Measurements from ENCODE around the gene ZNRF3.
"Not testable (repeated sequence)": the region's sequence is repeated elsewhere in the genome, so short reads cannot be mapped to it uniquely, and the experiment has no call there.

The ZNRF3 gene

GRCh38 chr22:28884747-28885350 is 1.5 kb downstream of the ZNRF3 start:
- DNase-seq = no peak

GRCh38 chr22:28885939-28886338 is 2.6 kb downstream of the ZNRF3 start:
- DNase-seq = no peak

- not testable (repeated sequence) for DNase-seq
Observed at GRCh38 chr22:28886679-28887078, 3.3 kb downstream of the ZNRF3 start.

- DNase-seq = no peak
Observed at GRCh38 chr22:28887725-28888459, 4.5 kb downstream of the ZNRF3 start.

GRCh38 chr22:28889478-28890024 is 6.2 kb downstream of the ZNRF3 start:
- DNase-seq = no peak

- DNase-seq = no peak
Observed at GRCh38 chr22:28891156-28891733, 7.9 kb downstream of the ZNRF3 start.

GRCh38 chr22:28892175-28892731 is 8.9 kb downstream of the ZNRF3 start:
- DNase-seq = no peak

GRCh38 chr22:28893810-28894209 is 10.4 kb downstream of the ZNRF3 start:
- DNase-seq = no peak

GRCh38 chr22:28894334-28894733 is 11.0 kb downstream of the ZNRF3 start:
- DNase-seq = no peak

GRCh38 chr22:28894807-28895206 is 11.4 kb downstream of the ZNRF3 start:
- no peak for DNase-seq

GRCh38 chr22:28896611-28897010 is 13.2 kb downstream of the ZNRF3 start:
- DNase-seq = no peak

GRCh38 chr22:28898233-28898629 is 14.9 kb downstream of the ZNRF3 start:
- DNase-seq = no peak

- DNase-seq = peak; percentile 82
Observed at GRCh38 chr22:28899199-28899853, 16.0 kb downstream of the ZNRF3 start.

- no peak for DNase-seq
Observed at GRCh38 chr22:28900379-28900925, 17.1 kb downstream of the ZNRF3 start.

GRCh38 chr22:28902490-28902889 is 19.1 kb downstream of the ZNRF3 start:
- no peak for DNase-seq

- peak; percentile 51 for DNase-seq
Observed at GRCh38 chr22:28903080-28903479, 19.7 kb downstream of the ZNRF3 start.

- DNase-seq = peak; percentile 37
Observed at GRCh38 chr22:28903729-28904128, 20.4 kb downstream of the ZNRF3 start.

GRCh38 chr22:28904211-28904896 is 21.0 kb downstream of the ZNRF3 start:
- DNase-seq = no peak

- DNase-seq = no peak
Observed at GRCh38 chr22:28905256-28905832, 22.0 kb downstream of the ZNRF3 start.

GRCh38 chr22:28906312-28906711 is 22.9 kb downstream of the ZNRF3 start:
- DNase-seq = no peak

- no peak for DNase-seq
Observed at GRCh38 chr22:28907311-28908008, 24.1 kb downstream of the ZNRF3 start.
